Stimulated activated CD4-positive, alpha-beta T cell treated with anti-CD3 and anti-CD28 coated beads, Interleukin-2, amount 100 ng/mL, for 4 hours (primary cell): ENCODE data around the gene CFAP58.
A peak's percentile ranks its signal among the peaks of the same experiment; 100 is the strongest.

Experiments used
- DNase-seq: peaks from one replicate; pipeline ENCODE4 v3.0.0-alpha.2; 2020; ENCODE audit warnings: low read depth

CFAP58 gene

GRCh38 chr10:104321725-104322415 is 31.8 kb upstream of the CFAP58 start:
- DNase-seq, result no peak

GRCh38 chr10:104322416-104322782 is 31.2 kb upstream of the CFAP58 start:
- no peak for DNase-seq

GRCh38 chr10:104323085-104323484 is 30.5 kb upstream of the CFAP58 start:
- no peak for DNase-seq

- no peak for DNase-seq
These were observed 29.9 kb upstream of the CFAP58 start for GRCh38 chr10:104323760-104324201.

- no peak for DNase-seq
These were observed 29.4 kb upstream of the CFAP58 start for GRCh38 chr10:104324221-104324686.

- DNase-seq, result no peak
These were observed 28.7 kb upstream of the CFAP58 start for GRCh38 chr10:104324931-104325330.

- no peak for DNase-seq
These were observed 27.9 kb upstream of the CFAP58 start for GRCh38 chr10:104325436-104326435.

GRCh38 chr10:104326991-104327610 is 26.5 kb upstream of the CFAP58 start:
- no peak for DNase-seq

- no peak for DNase-seq
These were observed 25.6 kb upstream of the CFAP58 start for GRCh38 chr10:104327745-104328645.

GRCh38 chr10:104328646-104328895 is 25.1 kb upstream of the CFAP58 start:
- no peak for DNase-seq

- peak; percentile 77 for DNase-seq
These were observed 24.5 kb upstream of the CFAP58 start for GRCh38 chr10:104328896-104329710.

- no peak for DNase-seq
These were observed 23.9 kb upstream of the CFAP58 start for GRCh38 chr10:104329735-104330134.

GRCh38 chr10:104330168-104331110 is 23.2 kb upstream of the CFAP58 start:
- no peak for DNase-seq

GRCh38 chr10:104331208-104331838 is 22.3 kb upstream of the CFAP58 start:
- no peak for DNase-seq

GRCh38 chr10:104332243-104333031 is 21.2 kb upstream of the CFAP58 start:
- DNase-seq, result no peak

- peak; percentile 61 for DNase-seq
These were observed 20.5 kb upstream of the CFAP58 start for GRCh38 chr10:104333032-104333727.

- no peak for DNase-seq
These were observed 19.8 kb upstream of the CFAP58 start for GRCh38 chr10:104333728-104334373.
